Fibroblast of lung (primary cell): ENCODE data around the gene CDH4. TPM values are rescaled to one million over a fixed set of nuclear protein-coding genes. Genes with fewer than 3 reads are reported as not detected.

Source experiments
- DNase-seq, 2 donors: peaks; one replicate each; pipeline versions ENCODE4 v3.0.0 to v3.0.0-alpha.2; 2010; ENCODE audit warnings: low read depth in 2 of 2
- H2AFZ ChIP-seq: 2 replicates; pipeline ENCODE4 v1.5.1; 2012; ENCODE audit warnings: low read length, control low read depth, inconsistent platforms
- H3K27ac ChIP-seq: 2 replicates; pipeline ENCODE4 v1.5.1; 2011; ENCODE audit warnings: low read length, control low read depth; ENCODE audit not compliant: insufficient read depth
- H3K27me3 ChIP-seq: 2 replicates; pipeline ENCODE4 v1.5.1; 2011; ENCODE audit warnings: mild to moderate bottlenecking, low read length; ENCODE audit not compliant: control insufficient read depth, insufficient read depth
- H3K36me3 ChIP-seq: 2 replicates; pipeline ENCODE4 v1.5.1; 2011; ENCODE audit warnings: low read length; ENCODE audit not compliant: control insufficient read depth, insufficient read depth
- H3K4me1 ChIP-seq: 2 replicates; pipeline ENCODE4 v1.5.1; 2011; ENCODE audit warnings: low read length; ENCODE audit not compliant: control insufficient read depth, insufficient read depth; ENCODE audit errors: extremely low read depth
- H3K4me2 ChIP-seq: 2 replicates; pipeline ENCODE4 v1.5.1; 2011; ENCODE audit warnings: low read length, control low read depth; ENCODE audit not compliant: insufficient read depth; ENCODE audit errors: extremely low read depth
- H3K4me3 ChIP-seq, 4 experiments: fragments of 200-600 bp in 1 of 4; sonication (generic) in 1 of 4; replicated peaks in 1 of 4; 2 replicates each; pipeline ENCODE4 v1.5.1; 2011 to 2016; ENCODE audit warnings: low read length in 4 of 4, low read depth in 3 of 4, mild to moderate bottlenecking in 3 of 4, control low read depth in 2 of 4, inconsistent platforms in 1 of 4, mixed read lengths in 1 of 4; ENCODE audit not compliant: insufficient read depth in 1 of 4; ENCODE audit errors: control extremely low read depth in 1 of 4
- H3K79me2 ChIP-seq: 2 replicates; pipeline ENCODE4 v1.5.1; 2012; ENCODE audit warnings: mild to moderate bottlenecking, low read length, inconsistent platforms; ENCODE audit not compliant: control insufficient read depth, insufficient read depth
- H3K9ac ChIP-seq: 2 replicates; pipeline ENCODE4 v1.5.1; 2011; ENCODE audit warnings: mild to moderate bottlenecking, low read length, control low read depth; ENCODE audit not compliant: insufficient read depth
- H3K9me3 ChIP-seq: 2 replicates; pipeline ENCODE4 v1.5.1; 2012; ENCODE audit warnings: low read depth, low read length; ENCODE audit not compliant: control insufficient read depth, insufficient read depth
- H4K20me1 ChIP-seq: 2 replicates; pipeline ENCODE4 v1.5.1; 2011; ENCODE audit warnings: low read length; ENCODE audit not compliant: control insufficient read depth, insufficient read depth; ENCODE audit errors: extremely low read depth
- EZH2 ChIP-seq: IDR thresholded peaks from 2 replicates; pipeline ENCODE4 v1.5.1; 2012; ENCODE audit warnings: low read length, control low read depth, mild to moderate bottlenecking; ENCODE audit errors: missing control alignments
- polyA plus RNA-seq, 2 donors: library from polyadenylated mRNA; depleted of rRNA in 1 of 2; stranded (reverse) in 1 of 2; unstranded in 1 of 2; fragments of >200 nt; gene quantifications; 2 replicates each; pipeline ENCODE4 v1.2.1, GENCODE V29; 2011 to 2012; ENCODE audit warnings: missing spikeins in 1 of 2
- total RNA-seq: library from RNA; depleted of rRNA; stranded (reverse); fragments of >200 nt; gene quantifications from 2 replicates; pipeline ENCODE4 v1.2.1, GENCODE V29; 2014
- TF ChIP-seq, protein P1 (sequence below), 2 donors: IDR thresholded peaks in 1 of 2; conservative IDR thresholded peaks in 1 of 2; 1 replicate in 1 of 2; 2 replicates in 1 of 2; pipeline ENCODE4 v1.5.1; 2011 to 2012; ENCODE audit warnings: low read length in 2 of 2, control low read depth in 1 of 2, inconsistent platforms in 1 of 2, low read depth in 1 of 2, mild to moderate bottlenecking in 1 of 2

CDH4 gene
- total and polyA plus RNA-seq, 2 donors (not counting 1 experiment from before 2014, with no cell fraction given) = 4.8 to 6.8 TPM

DNA sequence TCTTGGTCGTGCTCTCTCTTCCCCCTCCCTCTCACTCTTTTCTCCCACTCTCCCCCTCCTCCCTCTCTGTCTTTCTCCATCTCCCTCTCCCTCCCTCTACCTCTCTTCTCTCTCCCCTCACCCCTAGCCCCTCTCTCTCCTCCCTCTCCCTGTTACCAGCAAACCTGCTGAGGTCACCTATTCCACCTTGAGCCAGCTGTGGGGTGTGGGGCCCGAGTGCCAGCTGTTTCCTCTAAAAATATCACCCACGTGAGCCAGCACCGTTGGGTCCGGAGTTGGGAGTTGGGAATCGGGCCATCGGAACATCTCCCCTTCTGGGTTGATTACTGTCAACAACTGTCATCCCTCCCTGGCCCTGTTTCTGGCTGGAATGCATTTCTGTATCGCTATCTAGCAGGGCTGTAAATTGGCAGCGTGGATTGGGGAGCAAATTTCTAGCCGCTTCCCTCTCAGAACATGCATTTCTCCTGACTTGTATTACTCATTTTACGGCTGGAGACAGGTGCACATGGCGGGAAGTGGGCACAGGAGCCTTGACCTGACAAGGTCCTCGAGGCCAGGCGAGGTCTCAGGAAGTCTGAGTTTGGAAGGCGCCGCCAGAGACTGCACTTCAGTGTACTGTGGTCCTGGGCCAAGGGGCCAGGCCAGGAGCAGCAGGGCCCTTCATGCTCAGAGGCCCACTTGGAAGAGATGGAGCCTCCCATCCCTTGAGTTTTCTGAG lies 165.3 kb downstream of the CDH4 start:
- TF ChIP-seq EZH2 = no peak
- TF ChIP-seq, protein P1, sequence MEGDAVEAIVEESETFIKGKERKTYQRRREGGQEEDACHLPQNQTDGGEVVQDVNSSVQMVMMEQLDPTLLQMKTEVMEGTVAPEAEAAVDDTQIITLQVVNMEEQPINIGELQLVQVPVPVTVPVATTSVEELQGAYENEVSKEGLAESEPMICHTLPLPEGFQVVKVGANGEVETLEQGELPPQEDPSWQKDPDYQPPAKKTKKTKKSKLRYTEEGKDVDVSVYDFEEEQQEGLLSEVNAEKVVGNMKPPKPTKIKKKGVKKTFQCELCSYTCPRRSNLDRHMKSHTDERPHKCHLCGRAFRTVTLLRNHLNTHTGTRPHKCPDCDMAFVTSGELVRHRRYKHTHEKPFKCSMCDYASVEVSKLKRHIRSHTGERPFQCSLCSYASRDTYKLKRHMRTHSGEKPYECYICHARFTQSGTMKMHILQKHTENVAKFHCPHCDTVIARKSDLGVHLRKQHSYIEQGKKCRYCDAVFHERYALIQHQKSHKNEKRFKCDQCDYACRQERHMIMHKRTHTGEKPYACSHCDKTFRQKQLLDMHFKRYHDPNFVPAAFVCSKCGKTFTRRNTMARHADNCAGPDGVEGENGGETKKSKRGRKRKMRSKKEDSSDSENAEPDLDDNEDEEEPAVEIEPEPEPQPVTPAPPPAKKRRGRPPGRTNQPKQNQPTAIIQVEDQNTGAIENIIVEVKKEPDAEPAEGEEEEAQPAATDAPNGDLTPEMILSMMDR (conservative IDR thresholded peaks at IDR 0.05 in 1 of 2, IDR thresholded peaks at IDR 0.05 in 1 of 2; ENCODE audit: low read depth in 1 of 2, low read length in 2 of 2) = no peak

DNA sequence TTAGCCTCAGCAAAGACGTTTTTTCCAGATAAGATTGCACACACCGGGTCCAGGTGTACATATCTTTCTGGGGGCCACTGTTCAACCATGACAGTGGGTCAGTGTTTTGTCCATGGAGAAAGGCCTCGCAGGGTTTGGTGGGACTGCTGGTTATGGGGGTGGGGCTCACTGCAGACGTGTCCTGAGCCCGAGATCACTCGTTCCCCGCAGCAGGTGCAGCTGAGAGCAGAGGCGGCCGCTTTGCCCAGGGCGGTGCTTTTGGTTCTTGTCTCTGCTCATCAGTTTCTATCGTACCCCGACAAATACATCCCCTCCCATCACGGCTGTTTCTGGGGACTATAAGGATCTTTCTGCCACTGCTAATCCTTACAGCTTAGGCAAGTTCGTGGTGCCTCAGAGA lies 166.9 kb downstream of the CDH4 start:
- no peaks in the 10 kb centered on the region for H3K4me1 ChIP-seq

More for the DNA sequence above, 165.3 kb downstream of the CDH4 start:
- Histone ChIP-seq H3K79me2 (no peaks in the 10 kb centered on the region), H2AFZ (no peak overlapping the region), H3K4me1 (no peaks in the 10 kb centered on the region), H4K20me1 (no peaks in the 10 kb centered on the region), H3K27ac (no peak overlapping the region), H3K9me3 (no peaks in the 10 kb centered on the region), H3K4me3 (no peak overlapping the region), H3K36me3 (no peaks in the 10 kb centered on the region), H3K27me3 (no peaks in the 10 kb centered on the region), H3K4me2 (no peak overlapping the region), H3K9ac (no peak overlapping the region)
- no peak for DNase-seq

DNA sequence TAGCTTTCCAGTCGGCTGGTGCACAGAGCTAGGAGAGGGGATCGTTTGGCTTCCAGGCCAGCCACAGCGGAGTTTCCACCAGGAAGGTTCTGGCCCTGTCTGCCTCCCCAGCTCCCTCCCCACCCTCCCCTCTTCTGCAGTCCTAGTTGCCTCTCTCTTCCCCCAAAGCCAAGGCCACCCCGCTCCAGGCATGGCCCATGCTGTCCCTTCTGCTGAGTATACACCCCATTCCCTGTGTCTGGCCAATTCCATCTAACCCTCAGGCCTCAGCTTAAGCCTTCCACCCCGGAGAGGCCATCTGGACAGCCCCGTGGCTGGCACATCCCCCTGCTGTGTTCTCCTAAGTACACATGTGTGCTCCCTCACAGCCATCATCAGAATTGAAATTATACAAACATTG lies 167.4 kb downstream of the CDH4 start:
- Histone ChIP-seq H4K20me1 (no peaks in the 10 kb centered on the region), H3K4me1 (no peaks in the 10 kb centered on the region), H3K79me2 (no peaks in the 10 kb centered on the region), H3K27ac (no peak overlapping the region), H3K9me3 (no peaks in the 10 kb centered on the region), H3K4me3 (no peak overlapping the region), H2AFZ (no peak overlapping the region), H3K4me2 (no peak overlapping the region), H3K27me3 (no peaks in the 10 kb centered on the region), H3K9ac (no peak overlapping the region), H3K36me3 (no peaks in the 10 kb centered on the region)
- DNase-seq = no peak
- TF ChIP-seq, protein P1 (conservative IDR thresholded peaks at IDR 0.05 in 1 of 2, IDR thresholded peaks at IDR 0.05 in 1 of 2; ENCODE audit: low read depth in 1 of 2, low read length in 2 of 2) = no peak
- no peak for TF ChIP-seq EZH2

More for the DNA sequence above, 166.9 kb downstream of the CDH4 start:
- no peak overlapping the region for H3K4me3 ChIP-seq
- H3K9me3 ChIP-seq = no peaks in the 10 kb centered on the region
- H2AFZ ChIP-seq = no peak overlapping the region
- H3K27me3 ChIP-seq = no peaks in the 10 kb centered on the region
- H3K4me2 ChIP-seq = no peak overlapping the region
- no peak overlapping the region for H3K9ac ChIP-seq
- H3K27ac ChIP-seq = no peak overlapping the region
- H4K20me1 ChIP-seq = no peaks in the 10 kb centered on the region
- no peaks in the 10 kb centered on the region for H3K79me2 ChIP-seq
- no peak for DNase-seq
- H3K36me3 ChIP-seq = no peaks in the 10 kb centered on the region
- no peak for TF ChIP-seq EZH2
- TF ChIP-seq, protein P1 (conservative IDR thresholded peaks at IDR 0.05 in 1 of 2, IDR thresholded peaks at IDR 0.05 in 1 of 2; ENCODE audit: low read depth in 1 of 2, low read length in 2 of 2) = no peak
